H1 (cell line): ENCODE results near the gene MBD3L3. TPM values are rescaled to one million over a fixed set of nuclear protein-coding genes. Genes with fewer than 3 reads are reported as not detected.
"Not testable (repeated sequence)": the region's sequence is repeated elsewhere in the genome, so short reads cannot be mapped to it uniquely, and the experiment has no call there.

Experiments
- CTCF ChIA-PET: fragments of 300-600 bp; sonication (Branson Sonifier 250); formaldehyde crosslinking; loops from one replicate; lab custom pipeline; 2021; ENCODE audit not compliant: partially characterized antibody; lab: Charles Lee
- POLR2A ChIA-PET: fragments of 300-600 bp; sonication (Branson Sonifier 250); formaldehyde crosslinking; loops from one replicate; lab custom pipeline; 2021; ENCODE audit warnings: inconsistent platforms; ENCODE audit not compliant: partially characterized antibody; lab: Charles Lee
- DNase-seq, 2 experiments: peaks; one replicate each; pipeline versions ENCODE4 v3.0.0 to v3.0.0-alpha.2; 2010 to 2022; ENCODE audit warnings: low spot score in 2 of 2, low read depth in 1 of 2, mixed read lengths in 1 of 2
- FAIRE-seq: peaks from 2 replicates; lab custom pipeline; 2011; peaks lifted over from hg19 to GRCh38; lab: Jason Lieb, UNC
- H2AFZ ChIP-seq: 2 replicates; pipeline ENCODE4 v1.8.1; 2012; ENCODE audit warnings: low read length, inconsistent platforms
- H2AK5ac ChIP-seq: 2 replicates; pipeline ENCODE4 v1.6.1; 2013; ENCODE audit warnings: low read depth, low read length
- H2BK120ac ChIP-seq: replicated peaks from 2 replicates; pipeline ENCODE3; 2013; ENCODE audit warnings: low read depth, low read length, inconsistent platforms
- H2BK12ac ChIP-seq: 2 replicates; pipeline ENCODE4 v1.6.1; 2013; ENCODE audit warnings: low read depth, low read length
- H2BK15ac ChIP-seq: 2 replicates; pipeline ENCODE4 v1.6.1; 2013; ENCODE audit warnings: low read length
- H2BK20ac ChIP-seq: 2 replicates; pipeline ENCODE4 v1.6.1; 2013; ENCODE audit warnings: low read length
- H2BK5ac ChIP-seq: 2 replicates; pipeline ENCODE4 v1.6.1; 2013; ENCODE audit warnings: low read depth, low read length
- H3K14ac ChIP-seq: 2 replicates; pipeline ENCODE4 v1.6.1; 2013; ENCODE audit warnings: inconsistent platforms; ENCODE audit not compliant: insufficient read length
- H3K18ac ChIP-seq: 2 replicates; pipeline ENCODE4 v1.6.1; 2013; ENCODE audit warnings: low read length; ENCODE audit errors: extremely low read depth
- H3K23ac ChIP-seq: 2 replicates; pipeline ENCODE4 v1.6.1; 2013; ENCODE audit warnings: inconsistent platforms; ENCODE audit not compliant: insufficient read length
- H3K23me2 ChIP-seq: 2 replicates; pipeline ENCODE4 v1.6.1; 2013; ENCODE audit warnings: low read depth, low read length
- H3K27ac ChIP-seq: 2 replicates; pipeline ENCODE4 v1.6.1; 2011; ENCODE audit warnings: low read depth, low read length, inconsistent platforms
- H3K27me3 ChIP-seq, 4 experiments: replicated peaks in 1 of 4; 1 replicate in 1 of 4; 2 replicates in 3 of 4; pipeline versions ENCODE4 v1.6.1 to v1.8.1; 2011 to 2013; ENCODE audit warnings: low read length in 3 of 4, mild to moderate bottlenecking in 3 of 4, inconsistent platforms in 2 of 4, mixed read lengths in 2 of 4, moderate library complexity in 1 of 4; ENCODE audit not compliant: control insufficient read depth in 3 of 4, insufficient read depth in 3 of 4; ENCODE audit errors: extremely low read depth in 1 of 4
- H3K36me3 ChIP-seq, 4 experiments: 2 replicates each; pipeline versions ENCODE4 v1.6.1 to v1.8.1; 2011 to 2013; ENCODE audit warnings: mild to moderate bottlenecking in 4 of 4, low read length in 3 of 4, moderate library complexity in 2 of 4, control low read depth in 1 of 4, inconsistent platforms in 1 of 4; ENCODE audit not compliant: insufficient read depth in 4 of 4, control insufficient read depth in 2 of 4
- H3K4ac ChIP-seq: replicated peaks from 2 replicates; pipeline ENCODE3; 2013; ENCODE audit warnings: low read length, low read depth, mixed read lengths, inconsistent platforms; ENCODE audit not compliant: insufficient read length
- H3K4me1 ChIP-seq, 4 experiments: replicated peaks in 1 of 4; 1 replicate in 1 of 4; 2 replicates in 3 of 4; pipeline versions ENCODE4 v1.6.1 to v1.8.1; 2011 to 2013; ENCODE audit warnings: low read length in 3 of 4, inconsistent platforms in 2 of 4, mixed read lengths in 1 of 4; ENCODE audit not compliant: insufficient read depth in 4 of 4, control insufficient read depth in 3 of 4
- H3K4me2 ChIP-seq, 2 experiments: 2 replicates each; pipeline versions ENCODE4 v1.6.1 to v1.8.1; 2011 to 2013; ENCODE audit warnings: low read depth in 2 of 2, low read length in 2 of 2, control low read depth in 1 of 2, inconsistent platforms in 1 of 2, mild to moderate bottlenecking in 1 of 2; ENCODE audit not compliant: insufficient read depth in 1 of 2
- H3K4me3 ChIP-seq, 4 experiments: fragments of 200-600, 300-600 bp in 1 of 4; sonication (generic), shearing (Covaris generic), sonication (Bioruptor Twin) in 1 of 4; 2 replicates each; pipeline versions ENCODE4 v1.5.1 to v1.8.1; 2011 to 2016; ENCODE audit warnings: low read length in 4 of 4, low read depth in 3 of 4, control low read depth in 2 of 4, inconsistent platforms in 2 of 4, mild to moderate bottlenecking in 2 of 4, mixed read lengths in 1 of 4, moderate library complexity in 1 of 4; ENCODE audit not compliant: insufficient read depth in 2 of 4; ENCODE audit errors: extremely low read depth in 1 of 4
- H3K56ac ChIP-seq: replicated peaks from 2 replicates; pipeline ENCODE3; 2013; ENCODE audit warnings: low read depth, mild to moderate bottlenecking, mixed read lengths, low read length, inconsistent platforms; ENCODE audit not compliant: insufficient read length
- H3K79me1 ChIP-seq: 2 replicates; pipeline ENCODE4 v1.6.1; 2013; ENCODE audit warnings: low read depth, low read length, control low read depth
- H3K79me2 ChIP-seq, 2 experiments: 2 replicates each; pipeline versions ENCODE4 v1.6.1 to v1.8.1; 2012 to 2013; ENCODE audit warnings: low read length in 2 of 2, mild to moderate bottlenecking in 2 of 2, inconsistent platforms in 1 of 2; ENCODE audit not compliant: insufficient read depth in 2 of 2, control insufficient read depth in 1 of 2
- H3K9ac ChIP-seq, 4 experiments: replicated peaks in 1 of 4; 1 replicate in 1 of 4; 2 replicates in 3 of 4; pipeline versions ENCODE4 v1.6.1 to v1.8.1; 2011 to 2013; ENCODE audit warnings: low read depth in 3 of 4, low read length in 3 of 4, control low read depth in 2 of 4, mild to moderate bottlenecking in 2 of 4, moderate library complexity in 2 of 4, inconsistent platforms in 1 of 4; ENCODE audit errors: extremely low read depth in 1 of 4
- H3K9me3 ChIP-seq, 2 experiments: 2 replicates each; pipeline versions ENCODE4 v1.6.1 to v1.8.1; 2012 to 2013; ENCODE audit warnings: mild to moderate bottlenecking in 2 of 2, moderate library complexity in 2 of 2, control low read depth in 1 of 2, inconsistent platforms in 1 of 2, low read depth in 1 of 2, low read length in 1 of 2, mixed read lengths in 1 of 2; ENCODE audit not compliant: insufficient read depth in 2 of 2
- H4K20me1 ChIP-seq, 2 experiments: replicated peaks in 1 of 2; 2 replicates each; pipeline versions ENCODE3 to v1.8.1; 2011 to 2013; ENCODE audit warnings: inconsistent platforms in 2 of 2, low read length in 2 of 2, mild to moderate bottlenecking in 1 of 2; ENCODE audit not compliant: insufficient read depth in 2 of 2, control insufficient read depth in 1 of 2
- H4K5ac ChIP-seq: 2 replicates; pipeline ENCODE4 v1.6.1; 2013; ENCODE audit warnings: low read length, low read depth, mixed read lengths, inconsistent platforms; ENCODE audit not compliant: insufficient read length
- H4K8ac ChIP-seq: 2 replicates; pipeline ENCODE4 v1.8.0; 2013; ENCODE audit warnings: mild to moderate bottlenecking, moderate library complexity, low read length, inconsistent platforms; ENCODE audit not compliant: insufficient read depth; ENCODE audit errors: extremely low read depth
- H4K91ac ChIP-seq: replicated peaks from 2 replicates; pipeline ENCODE3; 2013; ENCODE audit warnings: low read length, mixed read lengths, inconsistent platforms; ENCODE audit not compliant: insufficient read length
- WGBS, 2 experiments: shearing (Covaris generic) in 1 of 2; methylation state at CpG; one replicate each; pipeline versions ENCODE4 v1.1.6 to v1.1.7; 2013 to 2015; ENCODE audit warnings: low lambda C conversion rate in 2 of 2, mixed read lengths in 2 of 2, inconsistent platforms in 1 of 2, low coverage in 1 of 2, missing lambda C conversion rate in 1 of 2; ENCODE audit not compliant: insufficient replicate concordance in 2 of 2, insufficient coverage in 1 of 2, insufficient read length in 1 of 2; ENCODE audit errors: extremely low coverage in 1 of 2, missing lambda C conversion rate in 1 of 2; 5-methylcytosine and 5-hydroxymethylcytosine counted together
- polyA plus RNA-seq, 7 experiments: library from polyadenylated mRNA; depleted of rRNA in 3 of 7; stranded (reverse) in 5 of 7; unstranded in 2 of 7; fragments of >200 nt in 5 of 7; fragments of 200-250 nt in 2 of 7; gene quantifications; 1 replicate in 5 of 7; 2 replicates in 1 of 7; 4 replicates in 1 of 7; pipeline versions ENCODE4 v1.2.1 to v1.2.3, GENCODE V29; 2011 to 2013; ENCODE audit warnings: missing spikeins in 2 of 7, mixed read lengths in 2 of 7
- total RNA-seq: library from RNA; stranded (reverse); fragmentation: NEBNext Ultra II Directional; extraction: Animal tissue kit (Norgen Biotek cat#: 25700); gene quantifications from 2 replicates; pipeline ENCODE4 v1.2.1, GENCODE V29; 2021

The MBD3L3 gene
- total and polyA plus RNA-seq, 2 of the 8 experiments (the other 6 are each of a cell fraction or from before 2014, with no cell fraction given): not detected

DNA sequence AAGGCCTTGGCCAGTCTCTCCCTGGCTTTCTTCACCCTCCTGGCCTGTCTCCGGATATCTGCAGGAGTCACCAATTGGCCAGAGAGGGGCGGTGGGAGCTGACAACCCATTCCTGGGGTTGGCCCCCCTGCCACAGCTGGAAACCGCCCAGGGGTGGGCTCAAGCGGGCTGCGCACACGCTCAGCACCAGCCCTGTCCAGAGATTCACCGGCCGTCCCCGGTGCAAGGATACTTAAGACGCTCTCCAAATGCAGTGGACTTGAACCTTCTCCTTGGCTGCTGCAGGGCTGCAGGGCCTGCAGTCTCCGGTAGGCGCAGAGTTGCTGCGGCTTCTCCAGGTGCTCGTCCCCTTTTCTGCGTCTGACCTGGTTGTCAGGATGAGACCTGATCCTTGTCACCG lies 2.1 kb downstream of the MBD3L3 start:
- H2BK15ac ChIP-seq, H3K4me1 ChIP-seq, H4K5ac ChIP-seq, H3K79me1 ChIP-seq, H3K4ac ChIP-seq, H3K23me2 ChIP-seq, H4K20me1 ChIP-seq, H3K4me2 ChIP-seq, H4K8ac ChIP-seq, H2BK5ac ChIP-seq, H3K9ac ChIP-seq, H2AK5ac ChIP-seq, H3K36me3 ChIP-seq, H3K9me3 ChIP-seq, H3K27me3 ChIP-seq, H4K91ac ChIP-seq, H3K79me2 ChIP-seq, H2BK20ac ChIP-seq, H3K23ac ChIP-seq, H3K27ac ChIP-seq, H3K4me3 ChIP-seq, H2BK12ac ChIP-seq, CTCF ChIA-PET, H2BK120ac ChIP-seq, POLR2A ChIA-PET, H3K14ac ChIP-seq, FAIRE-seq, H3K56ac ChIP-seq, DNase-seq, H3K18ac ChIP-seq, H2AFZ ChIP-seq: not testable (repeated sequence)
- 94% methylated on average over 8 of the region's 16 CpGs; no CpG with 5 or more reads in 1 of the 2 experiments for WGBS, 2 experiments

- H2BK5ac ChIP-seq, H3K56ac ChIP-seq, H3K14ac ChIP-seq, FAIRE-seq, H3K27me3 ChIP-seq, H3K23me2 ChIP-seq, H2BK15ac ChIP-seq, CTCF ChIA-PET, H2AK5ac ChIP-seq, H4K5ac ChIP-seq, H2BK120ac ChIP-seq, H4K8ac ChIP-seq, H3K4me1 ChIP-seq, H3K9me3 ChIP-seq, H3K36me3 ChIP-seq, H4K91ac ChIP-seq, H3K4me2 ChIP-seq, H3K18ac ChIP-seq, H4K20me1 ChIP-seq, H3K23ac ChIP-seq, H3K4me3 ChIP-seq, DNase-seq, H3K27ac ChIP-seq, H2BK20ac ChIP-seq, H3K79me1 ChIP-seq, H3K79me2 ChIP-seq, H2BK12ac ChIP-seq, H2AFZ ChIP-seq, H3K9ac ChIP-seq, H3K4ac ChIP-seq, POLR2A ChIA-PET: not testable (repeated sequence)
- 88% methylated on average over 13 of the region's 14 CpGs; no CpG with 5 or more reads in 1 of the 2 experiments for WGBS, 2 experiments
Observed at GRCh38 chr19:7055679-7056078, 2.8 kb downstream of the MBD3L3 start.
